ENCODE results near the gene AGBL4. TPM values are rescaled to one million over a fixed set of nuclear protein-coding genes. Genes with fewer than 3 reads are reported as not detected.

The AGBL4 gene
- total RNA-seq, 4 donors from 2014 or later = 0.08 to 0.71 (median 0.60) TPM

GRCh38 chr1:48552903-48553606 lies 1470.7 kb downstream of the AGBL4 start:
- intact Hi-C loops (cut with DNase I; ENCODE audit: low total_unique reads) = no loop called here
- WGBS, 2 donors = 81% methylated on average over 5 of the region's 5 CpGs
- H3K4me3 ChIP-seq (ENCODE audit: low read depth, poor library complexity, severe bottlenecking) = no peak overlapping the region
- TF ChIP-seq CTCF (IDR thresholded peaks at IDR 0.05) (no peak), POLR2A (IDR thresholded peaks at IDR 0.05) (no peak)
- DNase-seq (ENCODE audit: low spot score in 2 of 2) = no peak

- H3K4me3 ChIP-seq (ENCODE audit: low read depth, poor library complexity, severe bottlenecking) = no peak overlapping the region
- 28 to 33% methylated on average over 1 of the region's 1 CpG for WGBS, 2 donors
- intact Hi-C loops (cut with DNase I; ENCODE audit: low total_unique reads) = no loop called here
- DNase-seq (ENCODE audit: low spot score in 2 of 2) = no peak
- TF ChIP-seq CTCF (IDR thresholded peaks at IDR 0.05) = no peak
- TF ChIP-seq POLR2A (IDR thresholded peaks at IDR 0.05) = no peak
Measured at GRCh38 chr1:48552420-48552819, 1471.3 kb downstream of the AGBL4 start.

GRCh38 chr1:48548985-48549384 lies 1474.8 kb downstream of the AGBL4 start:
- no peak for DNase-seq (ENCODE audit: low spot score in 2 of 2)
- intact Hi-C loops (cut with DNase I; ENCODE audit: low total_unique reads) = no loop called here
- no peak overlapping the region for H3K4me3 ChIP-seq (ENCODE audit: low read depth, poor library complexity, severe bottlenecking)
- TF ChIP-seq CTCF (IDR thresholded peaks at IDR 0.05) = no peak
- TF ChIP-seq POLR2A (IDR thresholded peaks at IDR 0.05) = no peak

- intact Hi-C loops (cut with DNase I; ENCODE audit: low total_unique reads) = no loop called here
- no peak for DNase-seq (ENCODE audit: low spot score in 2 of 2)
- TF ChIP-seq CTCF (IDR thresholded peaks at IDR 0.05) (no peak), POLR2A (IDR thresholded peaks at IDR 0.05) (no peak)
- WGBS, 2 donors = 81 to 85% methylated on average over 1 of the region's 1 CpG
- H3K4me3 ChIP-seq (ENCODE audit: low read depth, poor library complexity, severe bottlenecking) = no peak overlapping the region
Measured at GRCh38 chr1:48547561-48548220, 1476.1 kb downstream of the AGBL4 start.

- DNase-seq (ENCODE audit: low spot score in 2 of 2) = no peak
- intact Hi-C loops (cut with DNase I; ENCODE audit: low total_unique reads) = no loop called here
- TF ChIP-seq POLR2A (IDR thresholded peaks at IDR 0.05) (no peak), CTCF (IDR thresholded peaks at IDR 0.05) (no peak)
- H3K4me3 ChIP-seq (ENCODE audit: low read depth, poor library complexity, severe bottlenecking) = no peak overlapping the region
Measured at GRCh38 chr1:48543854-48544253, 1479.9 kb downstream of the AGBL4 start.

Data from lower leg skin (tissue), 4 donors.